Tongue (tissue), 2 donors: ENCODE data around the gene CLK2. TPM values are rescaled to one million over a fixed set of nuclear protein-coding genes. Genes with fewer than 3 reads are reported as not detected.
"Not testable (repeated sequence)": the region's sequence is repeated elsewhere in the genome, so short reads cannot be mapped to it uniquely, and the experiment has no call there.

Experiments used
- DNase-seq: peaks from one replicate; pipeline ENCODE4 v3.0.0-alpha.2; 2015
- total RNA-seq: library from RNA; depleted of rRNA; stranded (reverse); fragments of >200 nt; gene quantifications from one replicate; pipeline ENCODE4 v1.2.3, GENCODE V29; 2014

Gene CLK2
- total RNA-seq, 1 donor from 2014 or later: 26.1 TPM

GRCh38 chr1:155296661-155297060 lies 23.4 kb upstream of the CLK2 start:
- no peak for DNase-seq

- no peak for DNase-seq
Observed at GRCh38 chr1:155295942-155296267, 22.6 kb upstream of the CLK2 start.

GRCh38 chr1:155295183-155295941 lies 22.1 kb upstream of the CLK2 start:
- DNase-seq: no peak

GRCh38 chr1:155294520-155295182 lies 21.3 kb upstream of the CLK2 start:
- DNase-seq: no peak

GRCh38 chr1:155293086-155293749 lies 19.9 kb upstream of the CLK2 start:
- DNase-seq: no peak

- DNase-seq: not testable (repeated sequence)
Observed at GRCh38 chr1:155291006-155291405, 17.7 kb upstream of the CLK2 start.

GRCh38 chr1:155287987-155288543 lies 14.8 kb upstream of the CLK2 start:
- no peak for DNase-seq

- no peak for DNase-seq
Observed at GRCh38 chr1:155286544-155286943, 13.2 kb upstream of the CLK2 start.

GRCh38 chr1:155285631-155286044 lies 12.3 kb upstream of the CLK2 start:
- DNase-seq: no peak

GRCh38 chr1:155285063-155285462 lies 11.8 kb upstream of the CLK2 start:
- DNase-seq: no peak

GRCh38 chr1:155284476-155284875 lies 11.2 kb upstream of the CLK2 start:
- DNase-seq: no peak

- no peak for DNase-seq
Observed at GRCh38 chr1:155282488-155283091, 9.3 kb upstream of the CLK2 start.

- no peak for DNase-seq
Observed at GRCh38 chr1:155279268-155279667, 6.0 kb upstream of the CLK2 start.

- no peak for DNase-seq
Observed at GRCh38 chr1:155278689-155279160, 5.4 kb upstream of the CLK2 start.

GRCh38 chr1:155277902-155278688 lies 4.8 kb upstream of the CLK2 start:
- peak; percentile 76 for DNase-seq

GRCh38 chr1:155277070-155277901 lies 4.0 kb upstream of the CLK2 start, which contains the start of gene HCN3:
HCN3 (plus strand) TSS chr1:155277463; CDS start chr1:155277591, 128 bp downstream.
- peak; percentile 99 for DNase-seq

- peak; percentile 63 for DNase-seq
Observed at GRCh38 chr1:155272466-155273342, 600 bp downstream of the CLK2 start.

- DNase-seq: no peak
Observed at GRCh38 chr1:155269381-155269780, 3.9 kb downstream of the CLK2 start.

- no peak for DNase-seq
Observed at GRCh38 chr1:155268630-155269029, 4.7 kb downstream of the CLK2 start.

- DNase-seq: no peak
Observed at GRCh38 chr1:155267373-155267772, 5.9 kb downstream of the CLK2 start.
